DOHH2 (cell line): ENCODE data around the gene CDC42SE2.

Experiments used
- CTCF ChIP-seq: fragments of 200-600 bp; sonication (generic); IDR thresholded peaks from one replicate; pipeline ENCODE4 v1.5.1; 2014; ENCODE audit warnings: antibody characterized with exemption, mild to moderate bottlenecking, low read depth, low read length; ENCODE audit not compliant: poor library complexity, severe bottlenecking
- EZH2phosphoT487 ChIP-seq: fragments of 200-600 bp; sonication (generic); IDR thresholded peaks from 2 replicates; pipeline ENCODE4 v1.6.1; 2017; ENCODE audit warnings: borderline replicate concordance, mild to moderate bottlenecking, antibody characterized with exemption, low read length, moderate library complexity, mixed read lengths

- TF ChIP-seq EZH2phosphoT487 (no peak), CTCF (no peak)
Measured at GRCh38 chr5:131353991-131354390, 90.1 kb downstream of the CDC42SE2 start.
